Measurements from ENCODE around the gene TMPRSS11E.
"Not testable (repeated sequence)": the region's sequence is repeated elsewhere in the genome, so short reads cannot be mapped to it uniquely, and the experiment has no call there.

GRCh38 chr4:68542742-68543141 is 95.5 kb downstream of the TMPRSS11E start:
- TF ChIP-seq CTCF (IDR thresholded peaks at IDR 0.05 in 4 of 5, conservative IDR thresholded peaks at IDR 0.05 in 1 of 5); POLR2A (IDR thresholded peaks at IDR 0.05): not testable (repeated sequence)

Data from gastrocnemius medialis (tissue), 4 donors.